HG03280 (cell line): ENCODE data around the gene ERGIC1.

Source experiments
- ATAC-seq: cut with Tn5 transposase; IDR thresholded peaks from one replicate; pipeline ENCODE4 v1.9.1; 2021; ENCODE audit warnings: mild to moderate bottlenecking, moderate library complexity; ENCODE audit not compliant: unreplicated experiment

The ERGIC1 gene

GRCh38 chr5:172898843-172899369, 64.9 kb downstream of the ERGIC1 start:
- ATAC-seq, result no peak

DNA sequence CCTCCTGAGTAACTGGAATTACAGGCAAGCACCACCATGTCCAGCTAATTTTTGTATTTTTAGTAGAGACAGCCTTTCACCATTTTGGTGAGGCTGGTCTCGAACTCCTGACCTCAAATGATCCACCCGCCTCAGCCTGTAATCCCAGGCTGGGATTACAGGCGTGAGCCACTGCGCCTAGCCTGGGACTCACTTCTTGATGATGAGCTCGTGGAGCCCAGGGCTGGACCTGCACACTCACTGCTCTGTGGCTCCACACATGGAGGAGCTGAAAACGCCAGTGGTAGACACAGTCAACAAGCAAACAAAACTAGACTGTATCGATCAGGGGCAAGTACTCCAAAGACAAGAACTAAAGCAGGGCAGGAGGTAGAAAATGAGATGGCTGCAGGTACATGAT, 65.4 kb downstream of the ERGIC1 start:
- ATAC-seq, result no peak

DNA sequence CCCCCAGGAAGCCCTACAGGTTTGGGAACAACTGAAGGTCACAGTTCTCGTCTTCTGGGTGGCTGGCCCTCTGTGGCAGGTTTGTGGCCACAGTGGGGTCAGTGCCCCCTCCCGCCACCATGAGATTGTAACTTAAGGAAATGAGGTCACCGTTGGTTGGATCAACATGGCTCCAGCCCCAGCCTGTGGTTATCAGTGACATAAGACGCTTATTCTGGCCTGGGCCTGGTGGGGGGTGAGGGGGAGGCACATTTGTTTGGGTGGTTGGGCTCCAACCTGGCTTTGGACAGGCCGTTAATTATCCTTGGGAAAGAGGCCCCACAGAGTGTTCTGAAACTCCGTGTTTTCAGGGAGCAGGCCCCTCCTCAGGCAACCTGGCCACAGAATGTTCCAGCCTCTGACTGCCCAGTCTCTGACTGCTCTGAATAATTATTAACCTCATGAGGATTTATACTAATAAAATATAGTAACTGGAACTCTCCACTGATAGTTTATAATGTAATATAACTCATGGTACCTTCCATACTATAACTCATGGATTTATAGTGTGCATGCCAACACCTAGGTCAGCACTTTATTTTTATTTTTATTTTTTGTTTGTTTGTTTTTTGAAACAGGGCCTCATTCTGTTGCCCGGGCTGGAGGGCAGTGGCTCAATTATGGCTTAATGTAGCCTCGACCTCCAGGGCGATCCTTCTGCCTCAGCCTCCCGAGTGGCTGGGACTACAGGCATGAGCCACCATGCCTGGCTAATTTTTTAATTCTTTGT, 67.1 kb downstream of the ERGIC1 start:
- no peak for ATAC-seq

DNA sequence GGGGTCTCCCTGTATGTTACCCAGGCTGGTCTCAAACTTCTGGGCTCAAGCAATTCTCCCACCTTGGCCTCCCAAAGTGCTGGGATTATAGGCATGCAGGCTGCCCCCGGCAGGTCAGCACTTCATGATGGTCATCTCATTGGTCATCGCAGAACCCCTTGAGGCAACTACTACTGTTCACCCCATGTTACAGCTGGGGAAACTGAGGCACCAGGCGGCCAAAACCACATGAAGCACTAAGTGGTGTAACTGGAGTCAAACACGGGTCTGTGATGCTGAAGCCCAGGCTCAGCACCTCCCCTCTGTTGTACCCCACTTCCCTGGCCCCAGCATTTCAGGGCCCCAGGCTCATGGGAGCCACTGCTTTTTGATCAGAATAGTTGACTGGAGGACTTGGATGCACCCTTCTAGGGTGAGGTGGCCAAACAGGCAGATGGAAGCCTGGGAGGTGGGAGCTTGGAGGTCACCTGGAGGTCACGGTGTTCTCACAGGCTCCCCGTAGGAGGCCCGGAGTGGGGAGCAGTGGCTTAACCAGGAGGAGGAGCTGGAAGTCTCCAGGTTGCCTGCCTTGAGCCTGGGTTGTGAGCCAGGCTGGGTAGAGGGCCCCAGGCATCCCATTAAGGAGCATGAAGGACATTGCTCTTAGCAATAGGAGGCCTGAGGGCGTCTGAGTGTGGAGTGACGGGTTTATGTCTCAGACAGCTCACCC, 67.9 kb downstream of the ERGIC1 start:
- no peak for ATAC-seq

- no peak for ATAC-seq
Measured at GRCh38 chr5:172902497-172903472, 68.7 kb downstream of the ERGIC1 start.

GRCh38 chr5:172903790-172904189, 69.7 kb downstream of the ERGIC1 start:
- ATAC-seq, result no peak

DNA sequence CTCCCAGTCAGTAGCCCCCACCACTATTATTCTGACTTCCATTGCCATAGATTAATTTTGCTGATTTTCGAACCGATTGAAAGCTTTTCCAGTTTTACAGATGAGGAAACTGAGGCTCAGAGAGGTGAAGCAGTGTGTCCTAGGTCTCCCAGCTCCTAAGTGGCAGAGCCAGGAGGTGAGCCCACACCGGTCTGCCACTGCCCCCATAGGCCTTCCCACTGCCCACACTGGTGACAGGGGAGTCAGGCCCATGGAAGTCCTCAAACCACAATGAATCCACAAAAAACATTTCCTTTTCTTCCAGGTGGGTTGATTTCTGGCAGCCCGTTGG, 70.2 kb downstream of the ERGIC1 start:
- no peak for ATAC-seq

DNA sequence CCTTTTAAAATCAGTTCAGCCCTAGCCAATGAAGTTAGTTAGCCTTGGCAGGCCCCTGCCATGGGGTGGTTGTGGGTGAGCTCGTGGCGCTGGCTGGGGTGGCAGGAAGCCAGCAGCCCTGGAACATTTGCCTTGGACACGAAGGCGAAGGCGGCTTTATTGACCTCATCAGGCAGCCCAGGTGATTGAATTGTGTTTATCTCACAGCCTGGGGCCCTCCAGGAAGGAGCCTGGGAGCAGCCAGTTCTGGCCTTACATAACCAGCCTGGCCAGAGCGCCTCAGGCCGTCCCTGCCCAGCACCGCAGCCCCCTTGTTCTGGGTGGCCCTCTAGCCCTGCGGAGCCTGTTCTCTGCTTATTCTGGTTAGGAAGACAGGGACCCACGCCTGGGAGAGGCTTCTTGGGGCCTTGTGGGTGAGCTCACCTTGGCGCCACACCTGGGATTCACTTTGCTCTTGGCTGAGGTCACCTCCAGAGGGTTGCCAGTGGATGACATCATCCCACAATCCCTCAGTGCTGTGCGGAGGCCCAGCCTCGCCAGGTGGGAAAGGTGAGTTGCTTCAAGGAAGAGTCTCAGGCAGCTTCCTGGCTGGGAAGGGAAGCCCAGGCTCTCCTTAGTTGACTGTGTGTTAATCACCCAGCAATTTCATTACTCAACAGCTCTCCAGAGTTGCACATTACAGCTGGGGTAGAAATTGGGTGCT, 70.7 kb downstream of the ERGIC1 start:
- no peak for ATAC-seq

GRCh38 chr5:172905346-172906140, 71.5 kb downstream of the ERGIC1 start:
- no peak for ATAC-seq

DNA sequence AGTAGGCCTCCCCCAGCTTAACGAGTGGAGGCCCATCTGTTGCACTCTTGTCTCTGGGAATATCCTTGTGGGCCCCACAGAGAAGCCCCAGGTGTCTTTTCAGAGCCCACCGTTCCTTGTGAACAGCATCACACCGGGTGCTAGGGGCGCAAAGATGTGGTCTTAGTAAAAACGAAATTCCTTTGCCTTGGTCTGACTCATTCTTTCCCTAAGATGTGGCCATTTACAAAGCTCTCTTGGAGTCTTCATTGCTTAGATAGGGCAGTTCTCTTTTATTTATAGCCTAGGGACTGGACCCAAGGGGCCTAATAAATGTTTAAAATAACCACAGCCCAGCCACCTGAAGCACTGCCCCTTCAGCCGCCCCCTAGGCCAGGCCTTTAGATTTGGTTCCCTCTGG, 72.4 kb downstream of the ERGIC1 start:
- no peak for ATAC-seq

GRCh38 chr5:172906888-172907287, 72.8 kb downstream of the ERGIC1 start:
- no peak for ATAC-seq

GRCh38 chr5:172907657-172908056, 73.6 kb downstream of the ERGIC1 start:
- ATAC-seq, result no peak

GRCh38 chr5:172908662-172909061, 74.6 kb downstream of the ERGIC1 start:
- ATAC-seq, result no peak

GRCh38 chr5:172909931-172910502, 76.0 kb downstream of the ERGIC1 start:
- no peak for ATAC-seq

DNA sequence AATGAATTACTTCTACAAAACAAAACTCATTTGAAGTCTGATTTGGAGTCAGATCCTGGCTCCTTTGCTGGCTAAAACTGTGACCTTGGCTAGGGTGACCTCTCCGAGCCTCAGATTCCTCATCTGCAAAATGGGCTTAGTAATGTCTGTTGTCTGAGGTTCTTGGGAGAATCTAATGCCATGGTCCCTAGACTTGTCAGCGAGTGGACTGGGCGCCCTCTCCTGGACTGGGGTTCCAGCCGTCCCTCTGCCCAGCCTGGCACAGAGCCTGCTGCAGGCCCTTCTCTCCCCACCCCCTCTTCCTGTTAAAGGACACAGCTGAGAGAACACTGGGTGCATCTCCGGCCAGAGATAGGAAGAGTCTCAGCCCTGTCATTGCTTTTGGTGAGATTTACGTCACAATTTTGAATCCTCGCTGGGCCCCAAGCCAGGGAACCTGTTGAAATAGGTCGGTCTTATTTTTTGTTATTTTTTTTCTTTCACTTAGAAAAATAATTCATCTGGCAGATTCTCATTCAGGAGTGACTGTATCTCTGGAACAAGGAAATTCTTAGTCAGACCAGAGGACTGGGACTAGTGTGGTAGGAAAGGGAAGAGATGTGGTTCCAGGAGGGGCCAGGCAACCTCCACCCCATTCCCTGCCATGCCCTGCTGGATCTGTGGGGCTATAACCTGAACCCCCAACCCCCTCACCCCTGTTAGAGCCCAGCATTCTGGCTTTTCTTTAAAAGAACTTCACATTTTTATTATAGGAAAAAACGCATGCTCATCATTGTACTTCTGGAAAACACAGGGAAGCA, 77.0 kb downstream of the ERGIC1 start:
- no peak for ATAC-seq

GRCh38 chr5:172911628-172911880, 77.5 kb downstream of the ERGIC1 start:
- ATAC-seq, result no peak

DNA sequence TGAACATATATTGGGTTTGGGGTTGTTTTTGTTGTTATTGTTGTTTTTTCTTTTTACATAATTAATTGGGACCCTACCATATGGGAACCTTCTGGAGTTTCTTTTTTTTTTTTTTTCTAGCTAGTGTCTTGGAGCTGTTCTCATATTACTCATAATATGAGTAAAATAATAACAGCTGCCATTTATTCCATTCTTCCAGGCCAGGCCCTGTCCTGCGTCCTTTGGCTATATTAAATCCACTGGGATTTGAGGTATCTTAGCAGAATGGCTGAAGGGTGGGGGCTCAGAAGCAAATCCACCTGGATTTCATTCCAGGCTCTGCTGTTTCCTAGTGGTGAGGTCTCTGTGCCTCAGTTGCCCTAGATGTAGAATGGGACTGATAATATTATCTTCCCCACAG, 77.9 kb downstream of the ERGIC1 start:
- ATAC-seq, result no peak

GRCh38 chr5:172913117-172913850, 79.2 kb downstream of the ERGIC1 start:
- ATAC-seq, result no peak
